HG02938 (cell line): Measurements from ENCODE around the gene ZNF81.
"Not testable (repeated sequence)": the region's sequence is repeated elsewhere in the genome, so short reads cannot be mapped to it uniquely, and the experiment has no call there.

Experiments
- ATAC-seq: cut with Tn5 transposase; IDR thresholded peaks from one replicate; pipeline ENCODE4 v1.9.1; 2021; ENCODE audit warnings: mild to moderate bottlenecking, moderate library complexity; ENCODE audit not compliant: unreplicated experiment

ZNF81 gene

GRCh38 chrX:47836164-47837072 lies at the start of gene ZNF81:
ZNF81 (plus strand) TSS chrX:47836902; CDS start chrX:47846268, 9,366 bp downstream.
- ATAC-seq, result peak; percentile 90

- ATAC-seq, result no peak
Observed at GRCh38 chrX:47796433-47796906, 40.2 kb upstream of the ZNF81 start.

DNA sequence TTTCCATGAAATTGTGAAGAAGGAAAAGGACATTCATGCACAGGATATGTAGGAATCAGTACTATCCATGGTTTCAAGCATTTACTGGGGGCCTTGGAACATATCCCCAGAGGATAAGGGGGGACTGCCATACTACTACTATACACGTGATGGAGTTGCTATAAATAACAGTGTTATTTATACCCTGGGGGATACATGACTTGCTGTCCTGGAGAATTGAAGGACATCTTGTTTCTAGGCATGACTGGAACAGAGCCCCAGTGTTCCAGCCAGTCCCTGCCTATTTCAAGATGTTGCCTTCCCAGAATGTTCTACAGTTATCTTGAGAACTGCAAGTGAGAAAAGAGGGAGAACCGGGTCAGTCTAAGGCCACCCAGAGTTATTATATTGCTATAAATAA lies 39.6 kb upstream of the ZNF81 start:
- no peak for ATAC-seq

- no peak for ATAC-seq
Observed at GRCh38 chrX:47798861-47799260, 37.8 kb upstream of the ZNF81 start.

GRCh38 chrX:47802589-47802988 lies 34.1 kb upstream of the ZNF81 start:
- no peak for ATAC-seq

DNA sequence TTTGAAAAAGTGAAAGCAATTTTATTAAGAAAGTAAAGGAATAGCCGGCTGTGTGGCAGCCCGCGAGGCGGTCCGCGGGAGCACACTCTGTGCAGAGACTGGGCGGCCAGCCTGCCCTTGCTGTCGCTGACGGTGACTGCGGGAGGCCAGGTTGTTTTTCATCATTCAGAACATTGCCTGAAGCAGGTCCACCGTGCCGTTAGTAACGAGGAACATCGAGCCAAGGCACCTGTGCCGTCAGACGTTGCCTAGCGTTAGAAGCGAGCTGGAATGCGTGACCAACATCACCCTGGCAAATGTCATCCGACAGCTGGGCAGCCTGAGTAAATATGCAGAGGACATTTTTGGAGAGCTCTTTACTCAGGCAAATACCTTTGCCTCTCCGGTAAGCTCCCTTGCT lies 33.6 kb upstream of the ZNF81 start:
- not testable (repeated sequence) for ATAC-seq

- no peak for ATAC-seq
Observed at GRCh38 chrX:47804315-47804714, 32.4 kb upstream of the ZNF81 start.

DNA sequence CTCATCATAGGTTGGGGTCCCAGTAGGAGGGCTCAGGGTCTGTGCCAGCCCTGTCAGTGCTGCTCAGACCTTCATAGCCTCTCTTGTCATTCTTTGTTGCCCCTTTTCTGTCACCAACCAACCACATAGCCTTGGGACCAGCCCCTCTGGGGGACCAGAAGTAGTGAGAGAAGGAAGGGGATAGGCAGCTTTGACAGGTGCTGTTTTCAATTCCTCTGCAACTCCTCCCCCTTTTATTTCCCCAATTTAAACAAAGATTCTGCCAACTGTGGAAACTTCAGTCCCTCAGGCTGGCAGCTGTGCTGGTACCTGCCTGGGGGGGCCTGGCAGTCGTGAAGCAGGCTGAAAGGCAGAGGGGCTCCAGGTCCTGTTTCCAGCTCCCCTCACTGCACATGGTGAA lies 30.9 kb upstream of the ZNF81 start:
- not testable (repeated sequence) for ATAC-seq

DNA sequence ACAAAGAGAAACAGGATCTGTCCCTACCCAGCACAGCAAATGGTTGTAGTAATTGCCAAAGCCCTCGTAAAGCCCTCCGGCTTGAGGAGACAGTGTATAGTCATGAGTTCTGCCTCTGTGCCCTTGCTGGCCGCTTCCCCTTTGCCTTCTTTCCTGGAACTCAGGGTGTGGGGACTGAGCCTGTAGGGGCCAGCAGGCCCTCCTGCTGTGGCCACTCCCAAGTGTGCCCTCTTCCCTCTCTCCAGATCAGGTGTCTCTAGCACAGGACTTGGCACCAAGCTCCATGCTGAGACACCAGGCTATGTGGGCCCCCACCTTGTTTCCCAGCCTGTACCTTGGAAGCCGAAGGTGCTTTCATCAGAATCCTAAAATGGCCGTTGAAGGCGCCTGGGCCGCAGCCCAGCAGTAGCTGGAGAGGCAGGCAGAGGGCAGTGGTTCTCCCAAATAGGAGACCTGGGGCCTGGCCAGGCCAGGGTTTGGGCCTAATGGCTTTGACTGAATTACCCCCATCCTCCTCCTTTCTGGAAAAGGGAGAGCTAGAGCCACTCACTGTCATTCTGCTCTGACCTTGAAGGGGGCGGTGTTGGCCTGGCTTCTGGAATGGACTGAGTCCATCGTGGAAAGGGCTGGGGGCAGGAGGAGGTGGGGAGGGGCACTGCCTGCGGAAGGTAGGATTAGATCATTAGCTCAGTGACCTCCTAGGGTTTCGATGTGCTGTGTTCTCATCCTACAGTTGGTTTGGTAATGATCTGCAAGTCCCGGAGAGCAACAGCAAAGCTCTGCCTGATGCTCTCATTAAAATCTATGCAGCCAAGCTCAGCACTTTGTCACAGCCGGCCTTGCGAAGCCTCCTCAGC lies 30.1 kb upstream of the ZNF81 start:
- not testable (repeated sequence) for ATAC-seq

DNA sequence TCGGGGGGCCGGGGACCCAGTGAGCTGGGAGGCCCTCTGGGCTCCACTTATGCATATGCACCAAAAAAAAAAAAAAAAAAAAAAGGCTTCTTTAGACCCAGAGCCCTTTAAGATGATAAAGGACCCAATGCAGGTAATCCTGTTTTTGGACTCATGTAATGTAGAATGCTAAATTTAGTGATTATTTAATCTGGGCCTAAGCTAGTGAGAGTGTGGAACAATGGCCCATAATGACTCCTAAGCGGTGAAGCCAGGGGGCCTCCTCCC lies 29.5 kb upstream of the ZNF81 start:
- ATAC-seq, result not testable (repeated sequence)

DNA sequence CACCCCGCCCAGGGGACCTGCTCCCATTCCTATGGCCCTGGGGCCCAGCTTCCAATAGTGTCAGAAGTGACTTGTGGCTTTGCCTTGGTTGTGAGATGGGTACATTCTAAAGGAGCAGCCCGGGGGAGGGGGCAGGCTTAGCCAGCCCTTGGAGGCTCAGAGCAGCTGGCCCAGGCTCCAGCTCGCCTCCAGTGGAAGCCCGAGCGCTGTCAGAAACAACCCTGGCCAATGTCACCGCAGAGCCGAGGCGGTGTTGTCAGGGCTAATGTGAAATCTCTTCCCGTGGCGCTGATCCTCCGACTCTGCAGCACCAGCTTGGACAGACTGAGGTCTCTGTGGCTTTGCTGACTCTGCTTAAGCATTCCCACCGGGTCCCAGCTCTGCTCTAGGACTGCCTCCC lies 29.2 kb upstream of the ZNF81 start:
- no peak for ATAC-seq

DNA sequence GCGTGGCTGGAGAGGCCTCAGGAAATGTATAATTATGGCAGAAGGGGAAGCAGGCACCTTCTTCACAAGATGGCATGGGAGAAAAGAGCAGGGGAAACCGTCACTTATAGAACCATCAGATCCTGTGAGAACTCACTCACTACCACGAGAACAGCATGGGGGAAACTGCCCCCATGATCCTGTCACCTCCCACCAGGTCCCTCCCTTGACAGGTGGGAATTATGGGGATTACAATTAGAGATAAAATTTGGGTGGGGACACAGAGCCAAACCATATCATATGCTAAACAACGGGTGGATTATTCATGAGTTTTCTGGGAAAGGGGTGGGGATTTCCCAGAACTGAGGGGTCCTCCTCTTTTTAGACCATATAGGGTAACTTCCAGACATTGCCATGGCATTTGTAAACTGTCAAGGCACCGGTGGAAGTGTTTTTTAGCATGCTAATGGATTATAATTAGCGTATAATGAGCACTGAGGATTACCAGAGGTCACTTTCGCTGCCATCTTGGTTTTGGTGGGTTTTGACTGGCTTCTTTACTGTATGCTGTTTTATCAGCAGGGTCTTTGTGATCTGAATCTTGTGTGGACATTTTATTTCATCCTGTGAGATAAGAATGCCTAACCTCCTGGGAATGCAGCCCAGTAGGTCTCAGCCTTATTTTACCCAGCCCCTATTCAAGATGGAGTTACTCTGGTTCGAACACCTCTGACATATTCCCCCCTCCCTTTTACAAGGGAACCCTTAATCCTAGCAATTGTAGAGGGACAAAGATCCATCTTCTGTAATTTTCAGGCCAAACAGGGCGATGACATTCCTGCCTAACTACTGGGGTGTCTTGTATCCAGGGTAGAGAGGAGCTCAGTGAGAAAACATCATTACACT lies 27.6 kb upstream of the ZNF81 start:
- no peak for ATAC-seq

- ATAC-seq, result no peak
Observed at GRCh38 chrX:47814851-47815250, 21.9 kb upstream of the ZNF81 start.

GRCh38 chrX:47815901-47816845 lies 20.5 kb upstream of the ZNF81 start:
- no peak for ATAC-seq

- no peak for ATAC-seq
Observed at GRCh38 chrX:47817421-47817820, 19.3 kb upstream of the ZNF81 start.

DNA sequence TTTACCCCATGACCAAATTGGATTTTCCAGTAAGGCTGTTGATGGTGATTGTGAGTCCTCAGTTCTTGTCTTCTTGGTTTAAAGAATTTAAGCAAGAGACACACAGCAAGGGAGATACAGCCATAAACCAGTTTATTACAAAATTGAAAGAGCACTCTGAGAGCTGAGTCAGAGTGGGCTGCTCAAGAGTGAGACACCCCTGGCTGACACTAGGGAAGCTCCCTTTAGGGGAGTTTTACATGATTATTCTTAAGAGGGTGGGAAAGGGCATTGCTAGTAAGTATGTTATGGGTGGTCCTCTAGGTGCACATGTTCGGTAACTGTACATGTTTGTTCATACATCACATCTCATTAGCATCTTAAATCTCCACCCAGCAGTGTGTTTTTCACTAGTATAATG lies 18.8 kb upstream of the ZNF81 start:
- no peak for ATAC-seq

GRCh38 chrX:47828984-47829383 lies 7.7 kb upstream of the ZNF81 start:
- no peak for ATAC-seq

DNA sequence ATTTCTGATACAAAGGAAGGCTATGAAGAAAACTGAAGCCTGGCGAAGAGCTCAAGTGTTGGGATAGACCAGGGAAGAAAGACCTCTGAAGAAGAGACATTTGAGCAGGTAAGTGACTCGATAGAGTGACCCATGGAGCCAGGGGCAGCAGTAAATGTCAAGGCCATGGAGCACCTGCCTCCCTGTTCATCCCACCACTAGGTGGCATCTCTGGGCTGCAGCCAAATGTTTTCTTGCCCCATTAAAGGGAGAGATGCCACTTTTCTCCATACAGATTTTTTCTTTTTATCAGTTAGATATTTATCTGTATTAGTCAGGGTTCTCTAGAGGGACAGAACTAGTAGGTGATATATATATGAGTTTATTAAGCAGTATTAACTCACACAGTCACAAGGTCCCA lies 4.9 kb upstream of the ZNF81 start:
- no peak for ATAC-seq

- no peak for ATAC-seq
Observed at GRCh38 chrX:47838361-47838760, 1.7 kb downstream of the ZNF81 start.

- ATAC-seq, result no peak
Observed at GRCh38 chrX:47840111-47840510, 3.4 kb downstream of the ZNF81 start.
